Measurements from ENCODE around the gene TRPM4. TPM values are rescaled to one million over a fixed set of nuclear protein-coding genes. Genes with fewer than 3 reads are reported as not detected.
"Not testable (repeated sequence)": the region's sequence is repeated elsewhere in the genome, so short reads cannot be mapped to it uniquely, and the experiment has no call there.

TRPM4 gene
- total RNA-seq, 2 experiments from 2014 or later = 0.14 TPM; not detected in 1

GRCh38 chr19:49119411-49120324 lies 37.9 kb upstream of the TRPM4 start, which contains the start of gene PPFIA3:
Gene PPFIA3, plus strand, starts transcription at chr19:49119544. Its CDS starts 8,330 bp downstream, at chr19:49127874.
- Mint-ChIP-seq H3K36me3 (no peaks in the 10 kb centered on the region), H3K9me3 (ENCODE audit: low read depth) (no peaks in the 10 kb centered on the region), H3K27me3 (peaks cover 23% of the 10 kb centered on the region), H3K27ac (peak within 1 kb of the TSS; percentile 81), H3K4me1 (peaks cover 25% of the 10 kb centered on the region), H3K4me3 (peak within 1 kb of the TSS; percentile 73)
- ATAC-seq (no peak), DNase-seq (no peak)
- CTCF ChIA-PET = interaction anchor here (0.6 to 1.8 kb wide), 5 partner anchors 9 to 79 kb away, joined by 3 to 5 read pairs (median 4); no protein-coding TSS in a partner anchor

GRCh38 chr19:49120325-49120683 lies 37.3 kb upstream of the TRPM4 start:
- DNase-seq (no peak), ATAC-seq (no peak)
- Mint-ChIP-seq H3K4me1 (peaks cover 21% of the 10 kb centered on the region), H3K4me3 (peak overlapping the region; percentile 7), H3K27me3 (peaks cover 23% of the 10 kb centered on the region), H3K27ac (no peak overlapping the region), H3K9me3 (ENCODE audit: low read depth) (no peaks in the 10 kb centered on the region), H3K36me3 (no peaks in the 10 kb centered on the region)
- CTCF ChIA-PET = interaction anchor here (0.6 to 1.8 kb wide), 5 partner anchors 9 to 78 kb away, joined by 3 to 5 read pairs (median 4); no protein-coding TSS in a partner anchor

- H3K36me3 Mint-ChIP-seq = no peaks in the 10 kb centered on the region
- peaks cover 23% of the 10 kb centered on the region for H3K27me3 Mint-ChIP-seq
- ATAC-seq (no peak), DNase-seq (no peak)
- H3K9me3 Mint-ChIP-seq (ENCODE audit: low read depth) = no peaks in the 10 kb centered on the region
- H3K27ac Mint-ChIP-seq = no peak overlapping the region
- H3K4me3 Mint-ChIP-seq = peak overlapping the region; percentile 7
- CTCF ChIA-PET = interaction anchor here (1.8 kb wide), 1 partner anchor 78 kb away, joined by 5 read pairs; no protein-coding TSS in a partner anchor
- H3K4me1 Mint-ChIP-seq = peaks cover 21% of the 10 kb centered on the region
Observed at GRCh38 chr19:49120868-49121267, 36.7 kb upstream of the TRPM4 start.

- H3K9me3 Mint-ChIP-seq (ENCODE audit: low read depth); DNase-seq; H3K4me3 Mint-ChIP-seq; H3K36me3 Mint-ChIP-seq; H3K27ac Mint-ChIP-seq; ATAC-seq: not testable (repeated sequence)
- CTCF ChIA-PET = interaction anchor here (0.7 kb wide), 1 partner anchor 24 kb away, joined by 4 read pairs; no protein-coding TSS in a partner anchor
- Mint-ChIP-seq H3K27me3 (peaks cover 23% of the 10 kb centered on the region), H3K4me1 (peaks cover 21% of the 10 kb centered on the region)
Observed at GRCh38 chr19:49121841-49122240, 35.8 kb upstream of the TRPM4 start.

GRCh38 chr19:49123285-49123684 lies 34.3 kb upstream of the TRPM4 start:
- ATAC-seq; H3K9me3 Mint-ChIP-seq (ENCODE audit: low read depth); H3K27ac Mint-ChIP-seq; H3K4me3 Mint-ChIP-seq; H3K36me3 Mint-ChIP-seq; DNase-seq: not testable (repeated sequence)
- peaks cover 15% of the 10 kb centered on the region for H3K4me1 Mint-ChIP-seq
- CTCF ChIA-PET = interaction anchor here (0.6 to 1.2 kb wide), 2 partner anchors 9 to 25 kb away, joined by 3 to 4 read pairs; partner anchors contain the start of gene LIN7B
- H3K27me3 Mint-ChIP-seq = peaks cover 23% of the 10 kb centered on the region

- ATAC-seq (no peak), DNase-seq (no peak)
- H3K9me3 Mint-ChIP-seq (ENCODE audit: low read depth) = no peaks in the 10 kb centered on the region
- H3K4me3 Mint-ChIP-seq = no peak overlapping the region
- CTCF ChIA-PET = interaction anchor here (1.8 kb wide), 1 partner anchor 11 kb away, joined by 9 read pairs; the partner anchor contains the start of gene LIN7B
- H3K27me3 Mint-ChIP-seq = peaks cover 20% of the 10 kb centered on the region
- H3K4me1 Mint-ChIP-seq = peaks cover 17% of the 10 kb centered on the region
- no peaks in the 10 kb centered on the region for H3K36me3 Mint-ChIP-seq
- H3K27ac Mint-ChIP-seq = no peak overlapping the region
Observed at GRCh38 chr19:49125025-49125731, 32.4 kb upstream of the TRPM4 start.

GRCh38 chr19:49126575-49126974 lies 31.0 kb upstream of the TRPM4 start:
- no peaks in the 10 kb centered on the region for H3K9me3 Mint-ChIP-seq (ENCODE audit: low read depth)
- CTCF ChIA-PET = interaction anchor here (0.6 to 2.1 kb wide), 4 partner anchors 13 to 555 kb away, joined by 3 to 20 read pairs (median 4); partner anchors contain the start of gene LIN7B
- no peak overlapping the region for H3K4me3 Mint-ChIP-seq
- H3K27me3 Mint-ChIP-seq = peaks cover 9% of the 10 kb centered on the region
- peaks cover 9% of the 10 kb centered on the region for H3K4me1 Mint-ChIP-seq
- no peak for ATAC-seq
- H3K36me3 Mint-ChIP-seq = no peaks in the 10 kb centered on the region
- DNase-seq = no peak
- H3K27ac Mint-ChIP-seq = no peak overlapping the region

GRCh38 chr19:49127225-49127624 lies 30.4 kb upstream of the TRPM4 start:
- not testable (repeated sequence) for H3K9me3 Mint-ChIP-seq (ENCODE audit: low read depth); H3K4me3 Mint-ChIP-seq; H3K27ac Mint-ChIP-seq; H3K36me3 Mint-ChIP-seq; ATAC-seq; H3K4me1 Mint-ChIP-seq; H3K27me3 Mint-ChIP-seq; DNase-seq
- CTCF ChIA-PET = interaction anchor here (0.5 to 2.1 kb wide), 13 partner anchors 8 to 554 kb away, joined by 3 to 20 read pairs (median 3); partner anchors contain the start of gene LIN7B

GRCh38 chr19:49127674-49128544 lies 29.7 kb upstream of the TRPM4 start:
- ATAC-seq = peak; percentile 95
- Mint-ChIP-seq H3K9me3 (ENCODE audit: low read depth) (no peaks in the 10 kb centered on the region), H3K36me3 (no peaks in the 10 kb centered on the region), H3K4me1 (peaks cover 9% of the 10 kb centered on the region), H3K27me3 (peaks cover 3% of the 10 kb centered on the region), H3K27ac (peak overlapping the region; percentile 79), H3K4me3 (peak overlapping the region; percentile 71)
- DNase-seq = peak; percentile 97
- CTCF ChIA-PET = interaction anchor here (0.5 to 2.5 kb wide), 19 partner anchors 7 to 1403 kb away, joined by 3 to 20 read pairs (median 3); partner anchors contain the start of genes GYS1, LIN7B and RUVBL2

GRCh38 chr19:49128545-49129237 lies 28.9 kb upstream of the TRPM4 start:
- H3K27ac Mint-ChIP-seq = peak overlapping the region; percentile 7

GRCh38 chr19:49129238-49129583 lies 28.4 kb upstream of the TRPM4 start:
- Mint-ChIP-seq H3K27me3 (peaks cover 6% of the 10 kb centered on the region), H3K4me1 (peaks cover 17% of the 10 kb centered on the region), H3K9me3 (ENCODE audit: low read depth) (no peaks in the 10 kb centered on the region), H3K36me3 (no peaks in the 10 kb centered on the region), H3K27ac (no peak overlapping the region), H3K4me3 (no peak overlapping the region)
- CTCF ChIA-PET = interaction anchor here (0.7 to 2.5 kb wide), 7 partner anchors 9 to 136 kb away, joined by 3 to 15 read pairs (median 6); partner anchors contain the start of genes GYS1, LIN7B and RUVBL2
- no peak for ATAC-seq
- DNase-seq = no peak

More at GRCh38 chr19:49128545-49129237, 28.9 kb upstream of the TRPM4 start:
- no peaks in the 10 kb centered on the region for H3K36me3 Mint-ChIP-seq
- H3K4me3 Mint-ChIP-seq = peak overlapping the region; percentile 71
- peaks cover 5% of the 10 kb centered on the region for H3K27me3 Mint-ChIP-seq
- CTCF ChIA-PET = interaction anchor here (0.6 to 2.5 kb wide), 16 partner anchors 9 to 340 kb away, joined by 3 to 20 read pairs (median 4); partner anchors contain the start of genes GYS1, LIN7B and RUVBL2
- DNase-seq = no peak
- H3K9me3 Mint-ChIP-seq (ENCODE audit: low read depth) = no peaks in the 10 kb centered on the region
- no peak for ATAC-seq
- peaks cover 14% of the 10 kb centered on the region for H3K4me1 Mint-ChIP-seq

GRCh38 chr19:49130325-49130724 lies 27.3 kb upstream of the TRPM4 start:
- ATAC-seq (no peak), DNase-seq (no peak)
- peaks cover 6% of the 10 kb centered on the region for H3K27me3 Mint-ChIP-seq
- CTCF ChIA-PET = interaction anchor here (0.7 to 2.2 kb wide), 6 partner anchors 10 to 96 kb away, joined by 3 to 9 read pairs (median 6); partner anchors contain the start of gene LIN7B
- no peak overlapping the region for H3K27ac Mint-ChIP-seq
- H3K36me3 Mint-ChIP-seq = no peaks in the 10 kb centered on the region
- no peaks in the 10 kb centered on the region for H3K9me3 Mint-ChIP-seq (ENCODE audit: low read depth)
- peaks cover 17% of the 10 kb centered on the region for H3K4me1 Mint-ChIP-seq
- H3K4me3 Mint-ChIP-seq = no peak overlapping the region
